OCI-LY7 (cell line): Measurements from ENCODE around the gene MUC5B.

Experiments used
- EZH2phosphoT487 ChIP-seq: fragments of 200-600 bp; sonication (generic); IDR thresholded peaks from 2 replicates; pipeline ENCODE4 v1.6.1; 2018; ENCODE audit warnings: low read depth, borderline replicate concordance, mild to moderate bottlenecking, mixed run types, antibody characterized with exemption, low read length, moderate library complexity, mixed read lengths
- TF ChIP-seq, protein P1 (sequence below): fragments of 200-600 bp; sonication (generic); conservative IDR thresholded peaks from 2 replicates; pipeline ENCODE4 v1.5.1; 2014; ENCODE audit warnings: mild to moderate bottlenecking, antibody characterized with exemption, low read length, moderate library complexity, mixed read lengths

DNA sequence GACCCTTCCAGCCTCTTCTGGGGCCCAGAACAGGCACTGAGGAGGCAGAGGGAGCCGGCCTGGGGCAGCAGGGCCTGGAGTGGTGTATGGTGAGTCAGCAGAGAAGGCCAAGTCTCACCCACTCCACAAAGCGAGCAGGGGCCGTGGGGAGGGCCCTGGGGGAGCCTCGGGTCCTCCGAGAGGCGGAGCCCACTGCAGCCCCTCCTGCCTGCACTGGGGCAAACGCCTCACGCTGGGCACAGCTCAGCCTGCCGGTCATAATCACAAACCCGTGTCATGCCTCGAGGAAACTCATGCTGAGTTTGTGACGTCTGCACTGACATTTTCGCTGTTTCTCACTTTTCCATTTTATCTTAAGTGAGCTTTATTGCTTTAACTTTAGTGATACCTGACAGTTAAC lies 48.1 kb downstream of the MUC5B start:
- TF ChIP-seq, protein P1, sequence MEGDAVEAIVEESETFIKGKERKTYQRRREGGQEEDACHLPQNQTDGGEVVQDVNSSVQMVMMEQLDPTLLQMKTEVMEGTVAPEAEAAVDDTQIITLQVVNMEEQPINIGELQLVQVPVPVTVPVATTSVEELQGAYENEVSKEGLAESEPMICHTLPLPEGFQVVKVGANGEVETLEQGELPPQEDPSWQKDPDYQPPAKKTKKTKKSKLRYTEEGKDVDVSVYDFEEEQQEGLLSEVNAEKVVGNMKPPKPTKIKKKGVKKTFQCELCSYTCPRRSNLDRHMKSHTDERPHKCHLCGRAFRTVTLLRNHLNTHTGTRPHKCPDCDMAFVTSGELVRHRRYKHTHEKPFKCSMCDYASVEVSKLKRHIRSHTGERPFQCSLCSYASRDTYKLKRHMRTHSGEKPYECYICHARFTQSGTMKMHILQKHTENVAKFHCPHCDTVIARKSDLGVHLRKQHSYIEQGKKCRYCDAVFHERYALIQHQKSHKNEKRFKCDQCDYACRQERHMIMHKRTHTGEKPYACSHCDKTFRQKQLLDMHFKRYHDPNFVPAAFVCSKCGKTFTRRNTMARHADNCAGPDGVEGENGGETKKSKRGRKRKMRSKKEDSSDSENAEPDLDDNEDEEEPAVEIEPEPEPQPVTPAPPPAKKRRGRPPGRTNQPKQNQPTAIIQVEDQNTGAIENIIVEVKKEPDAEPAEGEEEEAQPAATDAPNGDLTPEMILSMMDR: no peak
- TF ChIP-seq EZH2phosphoT487: no peak
